ENCODE data around the gene BAIAP2L1. TPM values are rescaled to one million over a fixed set of nuclear protein-coding genes. Genes with fewer than 3 reads are reported as not detected.

BAIAP2L1 gene
- total RNA-seq, 1 experiment from 2014 or later = 120 TPM

- ChIA-PET POLR2A (no interaction called here), CTCF (no interaction called here)
- BruUV-seq (replicated peaks) = TSS peak; percentile 86
- peak overlapping the region; percentile 52 for H3K27ac ChIP-seq (ENCODE audit: low read length)
- peaks cover 9% of the 10 kb centered on the region for H3K4me1 ChIP-seq (ENCODE audit: control insufficient read depth, insufficient read depth, low read length)
- no peaks in the 10 kb centered on the region for H3K27me3 ChIP-seq (ENCODE audit: control insufficient read depth, insufficient read depth, low read length)
- intact Hi-C loops (cut with micrococcal nuclease; ENCODE audit: unreplicated experiment) (no loop called here), in situ Hi-C loops (cut with HindIII; ENCODE audit: low pct_unique_long_range_greater_than_20kb, low sequenced_read_pairs) (no loop called here)
- TF ChIP-seq TCF7L2 (IDR thresholded peaks at IDR 0.05; ENCODE audit: low read depth, low read length) (no peak), SIN3A (IDR thresholded peaks at IDR 0.05; ENCODE audit: borderline replicate concordance, insufficient read depth, low read depth, low read length) (no peak), CTCF (IDR thresholded peaks at IDR 0.05) (no peak), POLR2AphosphoS5 (IDR thresholded peaks at IDR 0.05; ENCODE audit: low read depth, low read length) (no peak), REST (IDR thresholded peaks at IDR 0.05; ENCODE audit: insufficient read depth in 1 of 2, low read depth in 2 of 2, low read length in 1 of 2) (no peak)
- H3K9me3 ChIP-seq (ENCODE audit: control insufficient read depth, insufficient read depth, low read depth, low read length) = no peaks in the 10 kb centered on the region
- peak overlapping the region; percentile 76 to 93 for H3K4me3 ChIP-seq (ENCODE audit: low read depth in 2 of 2, low read length in 2 of 2)
- ATAC-seq = peak; percentile 68
- no peaks in the 10 kb centered on the region; the same call in 1 of the 2 replicates for H3K36me3 ChIP-seq (ENCODE audit: control insufficient read depth, insufficient read depth, low read length)
- DNase-seq (ENCODE audit: low read depth, low spot score) = no peak
Measured at GRCh38 chr7:98252425-98253054, 148.3 kb downstream of the BAIAP2L1 start.

- ChIA-PET CTCF (no interaction called here), POLR2A (no interaction called here)
- peak; percentile 52 for DNase-seq (ENCODE audit: low read depth, low spot score)
- TF ChIP-seq TCF7L2 (IDR thresholded peaks at IDR 0.05; ENCODE audit: low read depth, low read length) = peak; percentile 45; the same call in 1 of the 2 replicates
- TF ChIP-seq CTCF (IDR thresholded peaks at IDR 0.05) = no peak
- TF ChIP-seq REST (IDR thresholded peaks at IDR 0.05; ENCODE audit: insufficient read depth in 1 of 2, low read depth in 2 of 2, low read length in 1 of 2) = no peak
- TF ChIP-seq SIN3A (IDR thresholded peaks at IDR 0.05; ENCODE audit: borderline replicate concordance, insufficient read depth, low read depth, low read length) = peak; percentile 48; the same call in 1 of the 2 replicates
- TF ChIP-seq POLR2AphosphoS5 (IDR thresholded peaks at IDR 0.05; ENCODE audit: low read depth, low read length) = 0 out of 2 replicates have a peak, but pooled peaks have one; percentile 37
- H3K27me3 ChIP-seq (ENCODE audit: control insufficient read depth, insufficient read depth, low read length) = no peaks in the 10 kb centered on the region
- in situ Hi-C loops (cut with HindIII; ENCODE audit: low pct_unique_long_range_greater_than_20kb, low sequenced_read_pairs) (no loop called here), intact Hi-C loops (cut with micrococcal nuclease; ENCODE audit: unreplicated experiment) (no loop called here)
- no peaks in the 10 kb centered on the region; the same call in 1 of the 2 replicates for H3K36me3 ChIP-seq (ENCODE audit: control insufficient read depth, insufficient read depth, low read length)
- no TSS peak for BruUV-seq (replicated peaks)
- peaks cover 9% of the 10 kb centered on the region for H3K4me1 ChIP-seq (ENCODE audit: control insufficient read depth, insufficient read depth, low read length)
- peak within 1 kb of the TSS; percentile 76 to 93 for H3K4me3 ChIP-seq (ENCODE audit: low read depth in 2 of 2, low read length in 2 of 2)
- H3K27ac ChIP-seq (ENCODE audit: low read length) = peak within 1 kb of the TSS; percentile 73
- H3K9me3 ChIP-seq (ENCODE audit: control insufficient read depth, insufficient read depth, low read depth, low read length) = no peaks in the 10 kb centered on the region
- ATAC-seq = peak; percentile 100
Measured at GRCh38 chr7:98251601-98252424, 149.1 kb downstream of the BAIAP2L1 start, which contains the start of gene TECPR1. TSS of gene TECPR1 (minus strand) at chr7:98252232. CDS start at chr7:98246146, 6,086 bp downstream.

Measured in Panc1 (cell line).